ENCODE measurements around the gene MCC.

The MCC gene

DNA sequence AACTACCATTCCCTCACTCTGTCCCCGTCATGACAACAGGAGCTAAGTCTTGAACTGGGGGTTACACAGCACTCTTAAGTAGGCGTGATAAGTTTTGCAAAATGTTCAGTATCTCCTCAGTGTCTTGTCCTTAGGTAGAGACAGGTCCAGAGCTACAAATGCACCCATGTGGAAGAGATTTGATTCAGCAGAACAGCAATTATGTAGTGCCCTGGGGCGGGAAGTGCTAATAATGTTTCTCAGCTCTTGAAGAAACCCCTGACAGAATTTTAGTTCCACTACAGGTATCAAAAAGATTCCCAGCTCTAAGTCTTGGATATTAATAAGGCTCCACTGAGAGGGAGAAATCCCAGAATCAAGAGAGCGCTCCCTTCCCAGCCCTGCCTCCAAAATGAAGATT lies 462.0 kb downstream of the MCC start:
- no peak for DNase-seq (ENCODE audit: low read depth)
- no peak for TF ChIP-seq CTCF (IDR thresholded peaks at IDR 0.05; ENCODE audit: control insufficient read depth, extremely low read depth, insufficient read depth)
- no peak overlapping the region for H3K4me3 ChIP-seq (ENCODE audit: low read depth, low read length)

GRCh38 chr5:113025596-113025995 lies 462.7 kb downstream of the MCC start:
- no peak for DNase-seq (ENCODE audit: low read depth)
- no peak overlapping the region for H3K4me3 ChIP-seq (ENCODE audit: low read depth, low read length)
- TF ChIP-seq CTCF (IDR thresholded peaks at IDR 0.05; ENCODE audit: control insufficient read depth, extremely low read depth, insufficient read depth), result no peak

- DNase-seq (ENCODE audit: low read depth), result no peak
- H3K4me3 ChIP-seq (ENCODE audit: low read depth, low read length), result no peak overlapping the region
- no peak for TF ChIP-seq CTCF (IDR thresholded peaks at IDR 0.05; ENCODE audit: control insufficient read depth, extremely low read depth, insufficient read depth)
These were observed 464.1 kb downstream of the MCC start for GRCh38 chr5:113024076-113024697.

DNA sequence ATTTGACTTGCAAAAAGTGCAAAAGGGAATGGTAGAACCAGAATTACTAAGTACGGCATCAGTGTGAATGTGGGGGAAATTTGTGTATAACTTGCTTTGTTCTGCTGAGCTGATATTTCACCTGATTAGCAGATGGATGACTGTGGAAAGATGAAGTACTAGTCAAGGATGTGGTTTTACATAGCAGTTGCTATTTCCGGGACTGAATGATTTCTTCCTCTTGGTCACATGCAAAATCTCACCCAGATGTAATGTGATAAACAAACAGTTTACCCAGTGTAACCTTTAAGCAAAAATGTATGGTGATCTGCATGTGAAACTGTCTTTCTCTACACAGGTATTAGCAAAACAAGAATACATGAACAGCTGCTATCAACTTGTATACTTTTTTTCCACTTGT lies 465.6 kb downstream of the MCC start:
- no peak for DNase-seq (ENCODE audit: low read depth)
- no peak for TF ChIP-seq CTCF (IDR thresholded peaks at IDR 0.05; ENCODE audit: control insufficient read depth, extremely low read depth, insufficient read depth)

GRCh38 chr5:113020461-113021273 lies 467.6 kb downstream of the MCC start:
- no peak overlapping the region for H3K4me3 ChIP-seq (ENCODE audit: low read depth, low read length)
- no peak for DNase-seq (ENCODE audit: low read depth)

More for the DNA sequence above, 465.6 kb downstream of the MCC start:
- H3K4me3 ChIP-seq (ENCODE audit: low read depth, low read length), result no peak overlapping the region

GRCh38 chr5:113017881-113018635 lies 470.2 kb downstream of the MCC start:
- DNase-seq (ENCODE audit: low read depth), result no peak
- no peak overlapping the region for H3K4me3 ChIP-seq (ENCODE audit: low read depth, low read length)
- TF ChIP-seq CTCF (IDR thresholded peaks at IDR 0.05; ENCODE audit: control insufficient read depth, extremely low read depth, insufficient read depth), result no peak

More at GRCh38 chr5:113020461-113021273, 467.6 kb downstream of the MCC start:
- TF ChIP-seq CTCF (IDR thresholded peaks at IDR 0.05; ENCODE audit: control insufficient read depth, extremely low read depth, insufficient read depth), result no peak
